Psoas muscle (tissue), 8 donors: ENCODE results near the gene SMARCA4. TPM values are rescaled to one million over a fixed set of nuclear protein-coding genes. Genes with fewer than 3 reads are reported as not detected.

Source experiments
- ATAC-seq, 4 donors: fragments of 200-7000 bp; cut with Tn5 transposase; one replicate each; pipeline ENCODE4 v1.9.1; 2020; ENCODE audit warnings: moderate library complexity in 3 of 4, mild to moderate bottlenecking in 2 of 4
- DNase-seq, 2 donors: peaks; one replicate each; pipeline ENCODE4 v3.0.0-alpha.2; 2020
- H3K27ac ChIP-seq: fragments of 200-600 bp; one replicate; pipeline ENCODE4 v1.8.0; 2022
- H3K27me3 ChIP-seq, 3 donors: fragments of 200-600 bp in 1 of 3; one replicate each; pipeline versions ENCODE4 v1.6.1 to v1.8.0; 2013 to 2022; ENCODE audit warnings: low read length in 2 of 3, mild to moderate bottlenecking in 2 of 3, moderate library complexity in 1 of 3; ENCODE audit not compliant: insufficient read depth in 3 of 3
- H3K36me3 ChIP-seq, 2 donors: fragments of 200-600 bp in 1 of 2; one replicate each; pipeline versions ENCODE4 v1.6.1 to v1.8.0; 2013 to 2022; ENCODE audit warnings: low read depth in 1 of 2, mild to moderate bottlenecking in 1 of 2, moderate library complexity in 1 of 2; ENCODE audit not compliant: insufficient read depth in 1 of 2
- H3K4me1 ChIP-seq: fragments of 200-600 bp; one replicate; pipeline ENCODE4 v1.8.0; 2022
- H3K4me3 ChIP-seq: fragments of 200-600 bp; one replicate; pipeline ENCODE4 v1.8.0; 2022; ENCODE audit warnings: mild to moderate bottlenecking
- H3K9me3 ChIP-seq: fragments of 200-600 bp; one replicate; pipeline ENCODE4 v1.8.0; 2022
- WGBS, 3 donors: extraction: QIAGEN DNeasy Blood & Tissue Kit; methylation state at CpG; one replicate each; pipeline versions ENCODE4 v1.1.6 to v1.1.7; 2013; 5-methylcytosine and 5-hydroxymethylcytosine counted together
- intact Hi-C, 2 donors: fragments of 100-400 bp; cut with DNase I; formaldehyde crosslinking; loops; one replicate each; pipeline versions ENCODE4 v1.11.0 to v1.14.2; 2022
- polyA plus RNA-seq, 3 donors: library from polyadenylated mRNA; stranded (reverse); fragments of 200-250 nt; gene quantifications; one replicate each; pipeline ENCODE4 v1.2.3, GENCODE V29; 2013
- total RNA-seq, 4 donors: library from RNA; stranded (reverse); fragmentation: NEBNext Ultra II Directional in 2 of 4; extraction: Animal tissue kit (Norgen Biotek cat#: 25700) in 2 of 4; gene quantifications; one replicate each; pipeline versions ENCODE4 v1.2.1 to v1.2.4, GENCODE V29; 2021 to 2023
- TF ChIP-seq, protein P1 (sequence below): fragments of 200-600 bp; IDR thresholded peaks from one replicate; pipeline ENCODE4 v1.8.0; 2022; ENCODE audit warnings: antibody characterized with exemption
- donor health status: healthy with polysubstance abuse.
- donor health status: DM: no; HTN: no; CAD: no; lungs with moderate emphysema.
- donor health status: Bipolar disorder and iron deficiency.
- donor health status: healthy.
- donor health status: DM: yes; HTN: yes; CAD: no.
- donor health status: DM: no; HTN: no; CAD: no.
- donor health status: DM: no; HTN: no; CAD: no.
- donor health status: DM: yes; HTN: yes; CAD: no.

Gene SMARCA4
- total and polyA plus RNA-seq, 7 donors: 34.8 to 124 (median 51.9) TPM

DNA sequence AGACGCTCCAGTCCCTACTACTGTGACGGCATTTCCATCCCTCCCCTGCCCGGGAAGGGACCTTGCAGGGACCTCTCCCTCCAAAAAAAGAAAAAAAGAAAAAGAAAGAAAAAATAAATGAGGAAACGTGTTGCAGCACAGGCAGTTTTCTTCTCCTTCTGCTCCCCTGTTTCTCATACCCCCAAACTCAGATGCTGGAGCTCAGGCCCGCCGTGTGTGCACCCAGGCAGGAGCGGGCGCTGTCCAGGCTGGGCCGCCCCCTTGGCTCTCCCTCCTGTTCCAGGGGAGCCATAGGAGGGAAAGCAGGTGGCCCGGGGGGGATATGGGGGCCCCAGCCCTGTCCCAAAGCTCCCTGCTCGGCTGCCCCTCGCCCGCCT is 38.2 kb upstream of the SMARCA4 start:
- ATAC-seq: no peak
- DNase-seq: no peak
- intact Hi-C loops: no loop called here
- 75 to 92% (median 77%) methylated on average over 13 of the region's 13 CpGs for WGBS, 3 donors
- Histone ChIP-seq H3K4me3 (no peak overlapping the region), H3K4me1 (peaks cover 4% of the 10 kb centered on the region), H3K36me3 (peaks cover 5 to 67% of the 10 kb centered on the region in 2 donors), H3K27ac (peak overlapping the region; percentile 85), H3K9me3 (no peaks in the 10 kb centered on the region), H3K27me3 (no peaks in the 10 kb centered on the region)
- TF ChIP-seq, protein P1, sequence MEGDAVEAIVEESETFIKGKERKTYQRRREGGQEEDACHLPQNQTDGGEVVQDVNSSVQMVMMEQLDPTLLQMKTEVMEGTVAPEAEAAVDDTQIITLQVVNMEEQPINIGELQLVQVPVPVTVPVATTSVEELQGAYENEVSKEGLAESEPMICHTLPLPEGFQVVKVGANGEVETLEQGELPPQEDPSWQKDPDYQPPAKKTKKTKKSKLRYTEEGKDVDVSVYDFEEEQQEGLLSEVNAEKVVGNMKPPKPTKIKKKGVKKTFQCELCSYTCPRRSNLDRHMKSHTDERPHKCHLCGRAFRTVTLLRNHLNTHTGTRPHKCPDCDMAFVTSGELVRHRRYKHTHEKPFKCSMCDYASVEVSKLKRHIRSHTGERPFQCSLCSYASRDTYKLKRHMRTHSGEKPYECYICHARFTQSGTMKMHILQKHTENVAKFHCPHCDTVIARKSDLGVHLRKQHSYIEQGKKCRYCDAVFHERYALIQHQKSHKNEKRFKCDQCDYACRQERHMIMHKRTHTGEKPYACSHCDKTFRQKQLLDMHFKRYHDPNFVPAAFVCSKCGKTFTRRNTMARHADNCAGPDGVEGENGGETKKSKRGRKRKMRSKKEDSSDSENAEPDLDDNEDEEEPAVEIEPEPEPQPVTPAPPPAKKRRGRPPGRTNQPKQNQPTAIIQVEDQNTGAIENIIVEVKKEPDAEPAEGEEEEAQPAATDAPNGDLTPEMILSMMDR: no peak

DNA sequence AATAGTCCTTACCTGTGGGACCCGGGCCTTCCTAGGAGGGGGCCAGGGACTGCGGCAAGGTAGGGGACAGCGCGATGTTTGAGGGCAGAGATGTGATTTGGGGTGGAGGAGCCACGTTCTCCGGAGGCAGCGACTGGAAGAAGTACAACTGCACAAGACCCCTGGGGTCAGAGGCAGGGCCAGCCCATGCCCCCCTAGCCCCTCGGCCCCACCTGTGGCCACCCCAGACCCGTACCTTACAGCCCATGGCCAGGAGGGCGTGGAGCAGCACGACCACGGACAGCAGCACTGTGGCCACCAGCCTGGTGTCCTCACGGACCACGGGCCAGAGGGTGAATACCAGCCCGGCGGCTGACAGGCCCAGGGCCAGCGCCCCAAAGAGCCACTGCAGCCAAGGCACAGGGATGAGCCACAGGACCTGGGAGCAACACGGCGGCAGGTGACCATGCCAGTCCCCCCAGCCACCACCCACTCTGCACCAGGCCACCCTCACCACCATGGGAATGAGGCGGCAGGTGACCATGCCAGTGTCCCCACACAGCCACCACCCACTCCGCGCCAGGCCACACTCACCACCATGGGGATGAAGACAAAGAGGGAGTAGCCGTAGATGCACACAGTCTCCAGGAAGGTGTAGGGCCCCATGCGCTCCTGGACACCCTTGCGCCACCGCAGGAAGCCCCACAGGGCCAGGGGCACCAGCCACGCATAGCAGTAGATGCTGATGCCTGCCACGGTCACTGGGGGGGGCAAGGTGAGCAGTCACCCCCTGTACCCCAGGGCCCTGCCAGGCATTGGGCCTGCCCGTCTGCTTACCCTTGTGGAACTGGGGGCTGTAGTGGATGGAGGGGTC is 37.3 kb upstream of the SMARCA4 start:
- H3K36me3 ChIP-seq: peaks cover 5 to 58% of the 10 kb centered on the region in 2 donors
- ATAC-seq: no peak

DNA sequence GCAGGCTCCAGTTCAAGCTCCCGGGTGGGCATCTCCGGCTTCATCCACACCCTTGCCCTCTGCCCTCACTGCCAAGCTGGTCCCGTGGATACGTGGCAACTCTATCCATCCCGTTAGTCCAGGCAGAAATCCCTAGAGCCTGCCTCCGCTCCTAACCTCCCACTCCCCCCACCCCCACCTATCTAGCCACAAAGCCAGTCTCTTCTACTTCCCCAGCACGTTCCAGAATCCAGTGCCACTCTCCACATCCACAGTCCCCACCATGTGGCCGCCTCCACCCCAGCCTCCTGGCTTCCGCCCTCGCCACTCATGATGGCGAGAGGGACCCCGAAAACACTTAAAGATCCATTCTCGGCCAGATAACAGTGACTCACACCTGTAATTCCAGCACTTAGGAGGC is 36.2 kb upstream of the SMARCA4 start:
- no peak for DNase-seq
- H3K36me3 ChIP-seq: peaks cover 5 to 48% of the 10 kb centered on the region in 2 donors
- H3K27ac ChIP-seq: peak overlapping the region; percentile 46
- H3K9me3 ChIP-seq: no peaks in the 10 kb centered on the region
- H3K27me3 ChIP-seq: no peaks in the 10 kb centered on the region
- TF ChIP-seq, protein P1: no peak
- WGBS, 3 donors: 59 to 80% (median 71%) methylated on average over 13 of the region's 13 CpGs
- peaks cover 12% of the 10 kb centered on the region for H3K4me1 ChIP-seq
- intact Hi-C loops: loop anchor here in 1 of 2 donors (2.0 kb wide), 1 partner anchor 52 kb away; no protein-coding TSS in a partner anchor
- H3K4me3 ChIP-seq: no peak overlapping the region
- no peak for ATAC-seq

More for the DNA sequence above, 37.3 kb upstream of the SMARCA4 start:
- no peak for DNase-seq
- Histone ChIP-seq H3K27ac (peak overlapping the region; percentile 85), H3K27me3 (no peaks in the 10 kb centered on the region), H3K4me3 (no peak overlapping the region), H3K9me3 (no peaks in the 10 kb centered on the region), H3K4me1 (peaks cover 8% of the 10 kb centered on the region)
- 66 to 77% (median 71%) methylated on average over 27 to 29 of the region's 29 CpGs for whole genome bisulfite sequencing, 3 donors
- TF ChIP-seq, protein P1: no peak
- intact Hi-C loops: loop anchor here in 1 of 2 donors (2.0 kb wide), 1 partner anchor 51 kb away; no protein-coding TSS in a partner anchor

DNA sequence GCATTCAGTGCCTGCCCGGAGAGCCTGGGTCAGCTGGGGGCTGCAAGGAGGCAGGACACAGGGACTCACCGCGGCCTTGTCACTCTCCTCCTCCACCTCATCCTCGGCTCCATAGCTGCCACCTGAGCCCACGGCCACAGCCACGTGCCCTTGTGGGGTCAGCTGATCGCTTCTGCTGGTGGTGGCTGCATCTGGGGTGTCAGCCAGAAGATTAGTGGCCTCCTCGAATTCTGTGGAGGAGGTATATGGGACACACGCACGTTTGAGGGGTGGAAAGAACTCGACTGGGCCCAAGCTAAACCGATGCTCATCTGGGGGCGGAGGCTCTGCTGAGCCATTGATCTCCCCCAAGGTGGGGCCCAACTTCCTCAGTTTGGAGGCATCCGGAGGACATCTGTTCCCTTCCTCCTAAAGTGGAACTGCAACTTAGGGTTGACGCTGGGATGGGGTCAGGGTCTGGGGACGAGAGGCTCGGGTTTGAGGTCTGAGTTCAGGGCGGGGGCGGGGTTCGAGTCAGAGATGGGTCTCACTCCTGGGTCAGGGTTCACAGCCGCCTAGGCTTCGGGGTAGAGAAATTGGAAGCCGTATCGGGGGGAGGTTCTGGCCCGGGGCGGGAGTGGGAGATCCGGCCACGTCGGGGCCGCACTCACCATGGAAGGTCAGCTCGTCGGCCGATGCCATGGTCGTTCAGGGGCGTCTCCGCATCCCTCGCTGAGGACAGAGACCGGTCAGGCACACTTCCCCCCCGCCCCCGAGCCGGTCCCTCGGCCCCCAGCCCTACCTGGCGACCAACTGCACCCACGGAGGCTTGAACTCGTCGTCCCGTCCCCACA is 32.9 kb upstream of the SMARCA4 start:
- Histone ChIP-seq H3K4me1 (peaks cover 26% of the 10 kb centered on the region), H3K36me3 (peaks cover 3 to 39% of the 10 kb centered on the region in 2 donors), H3K9me3 (no peaks in the 10 kb centered on the region), H3K27me3 (no peaks in the 10 kb centered on the region), H3K4me3 (peak overlapping the region; percentile 99), H3K27ac (peak overlapping the region; percentile 84)
- intact Hi-C loops: loop anchor here in 1 of 2 donors (5.0 kb wide), 1 partner anchor 51 kb away; no protein-coding TSS in a partner anchor
- no peak for DNase-seq
- TF ChIP-seq, protein P1: no peak
- 6 to 7% (median 6%) methylated on average over 34 to 47 of the region's 47 CpGs for WGBS, 3 donors
- peak in 3 of 4 donors; percentile 0 to 8 (median 7) for ATAC-seq
